ENCODE data around the gene CSTPP1.

CSTPP1 gene

GRCh38 chr11:46999217-46999616, 62.7 kb downstream of the CSTPP1 start:
- DNase-seq (ENCODE audit: low read depth in 1 of 2, low spot score in 1 of 2) = no peak
- TF ChIP-seq GABPA (IDR thresholded peaks at IDR 0.05; ENCODE audit: low read depth) = no peak
- TF ChIP-seq CTCF (IDR thresholded peaks at IDR 0.05; ENCODE audit: insufficient read depth, low read length) = no peak
- TF ChIP-seq SPI1 (IDR thresholded peaks at IDR 0.05; ENCODE audit: borderline replicate concordance, low read depth) = no peak
- no peak for TF ChIP-seq REST (IDR thresholded peaks at IDR 0.05; ENCODE audit: insufficient replicate concordance, low read depth)
- TF ChIP-seq POLR2AphosphoS5 (IDR thresholded peaks at IDR 0.05; ENCODE audit: low read depth) = no peak

GRCh38 chr11:47000033-47000432, 63.5 kb downstream of the CSTPP1 start:
- no peak for DNase-seq (ENCODE audit: low read depth in 1 of 2, low spot score in 1 of 2)
- H3K27me3 ChIP-seq (ENCODE audit: insufficient read depth, poor library complexity, severe bottlenecking) = no peaks in the 10 kb centered on the region
- no peak overlapping the region for H3K4me3 ChIP-seq (replicated peaks; ENCODE audit: insufficient read depth, low read length)
- TF ChIP-seq SPI1 (IDR thresholded peaks at IDR 0.05; ENCODE audit: borderline replicate concordance, low read depth) = no peak
- TF ChIP-seq GABPA (IDR thresholded peaks at IDR 0.05; ENCODE audit: low read depth) = no peak
- no peak for TF ChIP-seq CTCF (IDR thresholded peaks at IDR 0.05; ENCODE audit: insufficient read depth, low read length)
- TF ChIP-seq REST (IDR thresholded peaks at IDR 0.05; ENCODE audit: insufficient replicate concordance, low read depth) = no peak
- no peak for TF ChIP-seq POLR2AphosphoS5 (IDR thresholded peaks at IDR 0.05; ENCODE audit: low read depth)
- no peak overlapping the region for H3K27ac ChIP-seq (replicated peaks)

More at GRCh38 chr11:46999217-46999616, 62.7 kb downstream of the CSTPP1 start:
- H3K4me3 ChIP-seq (replicated peaks; ENCODE audit: insufficient read depth, low read length) = no peak overlapping the region
- no peak overlapping the region for H3K27ac ChIP-seq (replicated peaks)
- no peaks in the 10 kb centered on the region for H3K27me3 ChIP-seq (ENCODE audit: insufficient read depth, poor library complexity, severe bottlenecking)

GRCh38 chr11:47001781-47002181, 65.2 kb downstream of the CSTPP1 start:
- DNase-seq (ENCODE audit: low read depth in 1 of 2, low spot score in 1 of 2) = peak; percentile 1 to 25
- no peak for TF ChIP-seq GABPA (IDR thresholded peaks at IDR 0.05; ENCODE audit: low read depth)
- no peak for TF ChIP-seq CTCF (IDR thresholded peaks at IDR 0.05; ENCODE audit: insufficient read depth, low read length)
- TF ChIP-seq SPI1 (IDR thresholded peaks at IDR 0.05; ENCODE audit: borderline replicate concordance, low read depth) = no peak
- no peak for TF ChIP-seq POLR2AphosphoS5 (IDR thresholded peaks at IDR 0.05; ENCODE audit: low read depth)
- no peak for TF ChIP-seq REST (IDR thresholded peaks at IDR 0.05; ENCODE audit: insufficient replicate concordance, low read depth)
- Histone ChIP-seq H3K4me3 (replicated peaks; ENCODE audit: insufficient read depth, low read length) (no peak overlapping the region), H3K27ac (replicated peaks) (peak overlapping the region; percentile 39), H3K27me3 (ENCODE audit: insufficient read depth, poor library complexity, severe bottlenecking) (no peaks in the 10 kb centered on the region)

Measured in HL-60 (cell line).